T-helper 2 cell treated with Interferon-gamma antibody and Interleukin-4, amounts not matched to agents 100 ng/mL and 5 ng/mL, for 36 hours (primary cell): ENCODE results near the gene OR51B2. TPM values are rescaled to one million over a fixed set of nuclear protein-coding genes. Genes with fewer than 3 reads are reported as not detected.
"Not testable (repeated sequence)": the region's sequence is repeated elsewhere in the genome, so short reads cannot be mapped to it uniquely, and the experiment has no call there.

Experiments
- intact Hi-C: fragments of 100-400 bp; cut with micrococcal nuclease; formaldehyde crosslinking; loops from one replicate; pipeline ENCODE4 v1.15.1; 2023
- total RNA-seq: library from RNA; stranded (reverse); gene quantifications from 2 replicates; pipeline ENCODE4 v1.2.3, GENCODE V29; 2022

OR51B2 gene
- not detected in 2 replicates for total RNA-seq

GRCh38 chr11:5324197-5324596 is at the start of gene OR51B2:
TSS of gene OR51B2 (minus strand) at chr11:5324297. CDS start at chr11:5324297, 0 bp downstream.
- intact Hi-C loops, result no loop called here

DNA sequence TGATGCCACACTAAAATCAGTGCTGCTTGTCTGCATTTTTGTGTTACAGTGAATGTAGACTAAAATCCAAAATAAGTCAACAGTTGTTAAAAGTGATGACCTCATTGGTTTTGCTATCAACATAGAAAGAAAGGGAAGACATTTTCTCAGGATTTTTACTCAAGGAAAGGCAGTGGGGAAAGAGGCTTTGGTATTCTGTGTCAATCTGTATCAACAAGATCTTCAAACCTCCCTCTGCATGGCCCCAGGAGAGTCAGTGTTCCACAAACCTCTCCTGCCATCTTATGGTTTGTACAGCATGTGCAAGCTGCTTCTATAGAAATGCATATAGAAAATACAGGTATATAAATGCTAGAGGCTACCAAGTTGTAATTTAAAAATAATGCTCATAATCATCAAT is 45.7 kb upstream of the OR51B2 start:
- intact Hi-C loops, result no loop called here

GRCh38 chr11:5368502-5369043 is 44.5 kb upstream of the OR51B2 start:
- intact Hi-C loops, result no loop called here

- intact Hi-C loops, result no loop called here
Observed at GRCh38 chr11:5367448-5368074, 43.5 kb upstream of the OR51B2 start.

DNA sequence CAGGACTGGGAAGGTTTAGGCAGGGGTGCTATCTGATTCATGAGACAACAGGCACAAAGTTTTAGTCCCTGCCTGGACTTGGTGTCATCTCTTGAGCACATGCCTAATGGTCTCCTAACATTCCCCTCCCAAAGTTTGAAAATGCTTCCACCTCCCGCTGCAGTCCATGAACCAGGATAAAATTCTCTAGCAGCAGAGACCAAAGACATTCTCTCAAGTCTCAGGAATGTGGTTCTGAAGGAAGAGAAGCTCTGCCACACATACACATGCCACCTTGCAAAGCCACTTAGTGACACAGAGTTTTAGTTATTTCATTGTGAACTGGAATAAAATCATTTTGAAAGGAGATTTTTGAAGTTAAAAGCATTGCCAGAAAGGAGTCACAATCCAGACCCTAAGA is 42.8 kb upstream of the OR51B2 start:
- intact Hi-C loops, result no loop called here

DNA sequence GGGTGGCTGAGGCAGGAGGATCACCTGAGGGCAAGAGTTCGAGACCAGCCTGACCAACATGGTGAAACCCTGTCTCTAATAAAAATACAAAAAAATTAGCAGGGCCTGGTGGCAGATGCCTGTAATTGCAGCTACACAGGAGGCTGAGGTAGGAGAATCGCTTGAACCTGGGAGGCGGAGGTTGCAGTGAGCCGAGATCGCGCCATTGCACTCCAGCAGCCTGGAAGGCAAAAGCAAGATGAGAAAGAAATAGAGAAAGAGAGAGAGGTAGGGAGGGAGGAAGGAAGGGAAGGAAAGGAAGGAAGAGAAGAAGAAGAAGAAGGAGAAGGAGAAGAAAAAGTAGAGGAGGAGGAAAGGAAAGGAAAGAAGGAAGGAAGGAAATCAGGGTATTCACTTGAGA is 42.3 kb upstream of the OR51B2 start:
- intact Hi-C loops, result not testable (repeated sequence)

DNA sequence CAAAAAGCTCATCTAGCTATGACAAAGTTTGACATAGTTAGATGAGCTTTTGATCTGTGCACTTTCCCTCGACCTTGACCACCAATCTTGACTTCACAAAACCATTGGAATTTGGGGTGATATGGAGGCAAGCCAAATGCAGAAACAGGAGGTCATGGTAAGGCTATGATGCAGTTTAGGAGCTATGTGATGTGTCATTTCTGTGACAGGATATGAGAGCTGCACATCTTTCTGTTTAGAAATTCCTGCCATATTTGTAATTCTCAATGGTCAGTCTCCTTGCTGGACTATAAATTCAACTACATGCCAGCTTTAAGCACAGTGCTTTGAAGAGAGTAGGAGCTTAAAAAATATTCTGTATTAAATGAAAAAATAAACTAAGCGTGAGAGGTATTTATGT is 40.1 kb upstream of the OR51B2 start:
- intact Hi-C loops, result no loop called here

- intact Hi-C loops, result no loop called here
Observed at GRCh38 chr11:5363679-5364078, 39.6 kb upstream of the OR51B2 start.

GRCh38 chr11:5362017-5362625 is 38.0 kb upstream of the OR51B2 start:
- intact Hi-C loops, result no loop called here

DNA sequence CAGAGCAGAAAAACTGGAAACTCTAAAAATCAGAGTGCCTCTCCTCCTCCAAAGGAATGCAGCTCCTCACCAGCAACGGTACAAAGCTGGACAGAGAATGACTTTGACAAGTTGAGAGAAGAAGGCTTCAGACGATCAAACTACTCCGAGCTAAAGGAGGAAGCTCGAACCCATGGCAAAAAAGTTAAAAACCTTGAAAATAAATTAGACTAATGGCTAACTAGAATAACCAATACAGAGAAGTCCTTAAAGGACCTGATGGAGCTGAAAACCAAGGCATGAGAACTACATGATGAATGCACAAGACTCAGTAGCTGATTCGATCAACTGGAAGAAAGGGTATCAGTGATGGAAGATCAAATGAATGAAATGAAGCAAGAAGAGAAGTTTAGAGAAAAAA is 31.9 kb upstream of the OR51B2 start:
- intact Hi-C loops, result not testable (repeated sequence)

DNA sequence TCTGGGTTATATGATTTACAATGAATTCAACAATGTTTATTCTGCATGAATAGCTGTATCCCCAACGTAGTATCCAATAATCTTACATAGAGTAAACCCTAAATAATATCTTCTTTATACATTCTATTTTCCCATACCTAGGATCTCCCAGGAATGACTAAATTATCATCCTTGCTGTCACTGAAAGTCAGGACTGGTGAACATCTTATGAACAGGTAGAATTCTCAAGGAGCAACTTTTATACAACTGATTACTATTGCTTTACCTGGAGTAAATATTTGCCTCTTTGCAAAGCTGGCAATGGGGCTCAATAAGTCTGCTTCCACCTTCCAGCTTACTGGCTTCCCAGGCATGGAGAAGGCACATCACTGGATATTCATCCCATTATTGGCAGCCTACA is 27.1 kb upstream of the OR51B2 start, which contains the start of gene OR51B6:
OR51B6 (plus strand) TSS at position 301 of the 400 bp plus-strand sequence; CDS start at position 301, 0 bp downstream.
- intact Hi-C loops, result no loop called here

GRCh38 chr11:5349550-5349949 is 25.5 kb upstream of the OR51B2 start:
- intact Hi-C loops, result no loop called here

- intact Hi-C loops, result no loop called here
Observed at GRCh38 chr11:5348551-5349194, 24.6 kb upstream of the OR51B2 start.

GRCh38 chr11:5345831-5346230 is 21.7 kb upstream of the OR51B2 start:
- intact Hi-C loops, result no loop called here

GRCh38 chr11:5343474-5344335 is 19.6 kb upstream of the OR51B2 start, which contains the start of gene OR51B5:
TSS of gene OR51B5 (minus strand) at chr11:5343524. CDS start at chr11:5343524, 0 bp downstream.
- intact Hi-C loops, result no loop called here

GRCh38 chr11:5339771-5340322 is 15.8 kb upstream of the OR51B2 start:
- intact Hi-C loops, result no loop called here

- intact Hi-C loops, result not testable (repeated sequence)
Observed at GRCh38 chr11:5337253-5337652, 13.2 kb upstream of the OR51B2 start.

DNA sequence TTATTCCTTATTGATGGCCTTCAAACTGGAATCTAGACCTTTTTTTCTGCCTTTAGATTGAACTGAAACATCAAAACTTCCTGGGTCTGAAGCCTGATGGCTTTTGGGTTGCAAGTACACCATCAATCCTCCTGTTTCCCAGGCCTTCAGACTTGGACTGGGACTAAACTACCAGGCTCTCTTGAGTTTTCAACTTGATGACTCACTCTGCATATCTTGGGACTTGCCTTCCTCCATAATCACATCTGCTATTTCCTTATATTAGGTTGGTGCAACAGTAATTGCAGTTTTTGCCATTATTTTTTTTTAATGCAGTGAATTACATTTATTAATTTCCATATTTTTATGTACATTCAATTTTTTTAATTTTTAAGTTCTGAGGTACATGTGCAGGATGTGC is 12.2 kb upstream of the OR51B2 start:
- intact Hi-C loops, result no loop called here

DNA sequence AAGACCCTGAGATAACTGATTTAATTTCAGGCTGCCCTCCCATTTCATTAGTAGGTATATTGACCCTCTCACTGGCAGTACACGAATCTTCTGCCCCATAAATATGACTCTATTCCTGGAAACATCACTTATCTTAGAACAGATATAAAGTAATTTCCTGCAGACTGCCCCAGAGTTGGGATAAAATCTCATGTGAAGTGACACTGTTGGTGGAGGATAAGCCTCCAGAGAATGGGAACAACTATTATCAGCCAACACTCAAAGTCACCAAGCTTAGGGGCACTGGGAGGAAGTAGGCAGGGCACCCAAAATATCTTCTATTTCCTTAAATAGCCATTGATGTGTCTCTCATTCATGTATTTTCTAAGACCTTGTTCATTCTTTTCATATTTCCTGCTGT is 11.1 kb upstream of the OR51B2 start:
- intact Hi-C loops, result no loop called here

- intact Hi-C loops, result no loop called here
Observed at GRCh38 chr11:5317292-5317691, 6.8 kb downstream of the OR51B2 start.
